Measurements from ENCODE around the gene BCAM.

GRCh38 chr19:44782729-44783128, 26.2 kb upstream of the BCAM start:
- TF ChIP-seq RFX5 (IDR thresholded peaks at IDR 0.05; ENCODE audit: low read depth, low read length) (no peak), CTCF (conservative IDR thresholded peaks at IDR 0.05; ENCODE audit: low read depth, low read length) (0 out of 2 replicates have a peak, but pooled peaks have one; percentile 18), POLR2A (IDR thresholded peaks at IDR 0.05; ENCODE audit: low read depth, low read length) (no peak), CHD1 (IDR thresholded peaks at IDR 0.05; ENCODE audit: low read depth, low read length) (no peak), MAFK (IDR thresholded peaks at IDR 0.05; ENCODE audit: low read depth, low read length) (no peak), RAD21 (IDR thresholded peaks at IDR 0.05; ENCODE audit: low read length) (no peak), CEBPB (IDR thresholded peaks at IDR 0.05; ENCODE audit: low read depth, low read length) (no peak)
- TF ChIP-seq, protein P1, sequence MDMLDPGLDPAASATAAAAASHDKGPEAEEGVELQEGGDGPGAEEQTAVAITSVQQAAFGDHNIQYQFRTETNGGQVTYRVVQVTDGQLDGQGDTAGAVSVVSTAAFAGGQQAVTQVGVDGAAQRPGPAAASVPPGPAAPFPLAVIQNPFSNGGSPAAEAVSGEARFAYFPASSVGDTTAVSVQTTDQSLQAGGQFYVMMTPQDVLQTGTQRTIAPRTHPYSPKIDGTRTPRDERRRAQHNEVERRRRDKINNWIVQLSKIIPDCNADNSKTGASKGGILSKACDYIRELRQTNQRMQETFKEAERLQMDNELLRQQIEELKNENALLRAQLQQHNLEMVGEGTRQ (IDR thresholded peaks at IDR 0.05; ENCODE audit: low read depth, low read length), result no peak
